ENCODE data around the gene BPIFB1. TPM values are rescaled to one million over a fixed set of nuclear protein-coding genes. Genes with fewer than 3 reads are reported as not detected.

Gene BPIFB1
- total RNA-seq, 4 donors from 2014 or later, result not detected

DNA sequence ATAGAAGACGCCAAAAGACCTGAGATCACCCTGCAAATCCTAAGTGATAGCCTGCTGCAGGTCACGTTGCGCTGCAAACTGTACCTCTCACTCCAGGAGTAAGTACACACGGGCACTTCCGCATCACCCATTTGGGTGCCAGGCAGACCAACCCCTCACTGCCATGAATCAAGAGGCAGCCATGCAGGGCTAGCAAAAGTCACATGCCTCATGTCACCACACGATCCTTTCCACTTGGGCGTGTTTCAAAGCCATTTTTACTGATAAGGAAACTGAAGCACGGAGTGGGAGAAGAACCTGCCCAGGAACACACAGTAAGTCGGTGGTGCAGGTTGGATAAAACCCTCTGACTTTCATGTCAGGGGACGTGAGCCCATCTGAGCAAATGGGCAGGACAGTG is 37.0 kb downstream of the BPIFB1 start:
- Histone ChIP-seq H3K36me3 (no peaks in the 10 kb centered on the region), H3K27ac (no peak overlapping the region), H3K27me3 (peaks cover 45% of the 10 kb centered on the region), H3K4me1 (no peaks in the 10 kb centered on the region), H3K4me3 (no peak overlapping the region), H3K9me3 (no peaks in the 10 kb centered on the region)
- no peak for DNase-seq (ENCODE audit: low spot score in 2 of 2)
- 86% methylated on average over 10 of the region's 10 CpGs for WGBS
- TF ChIP-seq POLR2AphosphoS5 (IDR thresholded peaks at IDR 0.05) (no peak), EP300 (IDR thresholded peaks at IDR 0.05) (no peak), POLR2A (IDR thresholded peaks at IDR 0.05) (no peak)
- TF ChIP-seq, protein P1, sequence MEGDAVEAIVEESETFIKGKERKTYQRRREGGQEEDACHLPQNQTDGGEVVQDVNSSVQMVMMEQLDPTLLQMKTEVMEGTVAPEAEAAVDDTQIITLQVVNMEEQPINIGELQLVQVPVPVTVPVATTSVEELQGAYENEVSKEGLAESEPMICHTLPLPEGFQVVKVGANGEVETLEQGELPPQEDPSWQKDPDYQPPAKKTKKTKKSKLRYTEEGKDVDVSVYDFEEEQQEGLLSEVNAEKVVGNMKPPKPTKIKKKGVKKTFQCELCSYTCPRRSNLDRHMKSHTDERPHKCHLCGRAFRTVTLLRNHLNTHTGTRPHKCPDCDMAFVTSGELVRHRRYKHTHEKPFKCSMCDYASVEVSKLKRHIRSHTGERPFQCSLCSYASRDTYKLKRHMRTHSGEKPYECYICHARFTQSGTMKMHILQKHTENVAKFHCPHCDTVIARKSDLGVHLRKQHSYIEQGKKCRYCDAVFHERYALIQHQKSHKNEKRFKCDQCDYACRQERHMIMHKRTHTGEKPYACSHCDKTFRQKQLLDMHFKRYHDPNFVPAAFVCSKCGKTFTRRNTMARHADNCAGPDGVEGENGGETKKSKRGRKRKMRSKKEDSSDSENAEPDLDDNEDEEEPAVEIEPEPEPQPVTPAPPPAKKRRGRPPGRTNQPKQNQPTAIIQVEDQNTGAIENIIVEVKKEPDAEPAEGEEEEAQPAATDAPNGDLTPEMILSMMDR (IDR thresholded peaks at IDR 0.05), result no peak

DNA sequence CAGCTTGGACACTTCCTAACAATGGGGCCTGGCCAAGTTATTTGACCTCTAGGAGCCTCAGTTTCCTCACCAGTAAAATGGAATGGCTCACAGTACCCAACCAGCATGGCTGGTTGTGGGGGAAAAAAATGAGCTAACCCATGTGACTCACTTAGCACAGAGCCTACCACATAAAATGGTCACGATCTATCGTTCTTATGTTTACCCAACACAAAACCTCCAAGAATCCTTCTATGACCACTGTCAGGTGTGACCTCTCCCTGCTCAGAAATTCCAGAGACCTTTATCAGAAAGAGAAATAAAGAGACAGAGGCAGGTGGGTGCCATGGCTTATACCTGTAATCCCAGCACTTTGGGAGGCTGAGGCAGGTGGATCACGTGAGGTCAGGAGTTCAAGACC is 39.4 kb downstream of the BPIFB1 start:
- TF ChIP-seq, protein P1 (IDR thresholded peaks at IDR 0.05), result no peak
- no peak for TF ChIP-seq POLR2A (IDR thresholded peaks at IDR 0.05)
- TF ChIP-seq POLR2AphosphoS5 (IDR thresholded peaks at IDR 0.05), result no peak
- no peak for TF ChIP-seq EP300 (IDR thresholded peaks at IDR 0.05)
- no peaks in the 10 kb centered on the region for H3K9me3 ChIP-seq
- WGBS, result 74% methylated on average over 3 of the region's 3 CpGs
- no peaks in the 10 kb centered on the region for H3K4me1 ChIP-seq
- H3K27ac ChIP-seq, result no peak overlapping the region
- peaks cover 45% of the 10 kb centered on the region for H3K27me3 ChIP-seq
- no peak overlapping the region for H3K4me3 ChIP-seq
- H3K36me3 ChIP-seq, result no peaks in the 10 kb centered on the region
- no peak for DNase-seq (ENCODE audit: low spot score in 2 of 2)

DNA sequence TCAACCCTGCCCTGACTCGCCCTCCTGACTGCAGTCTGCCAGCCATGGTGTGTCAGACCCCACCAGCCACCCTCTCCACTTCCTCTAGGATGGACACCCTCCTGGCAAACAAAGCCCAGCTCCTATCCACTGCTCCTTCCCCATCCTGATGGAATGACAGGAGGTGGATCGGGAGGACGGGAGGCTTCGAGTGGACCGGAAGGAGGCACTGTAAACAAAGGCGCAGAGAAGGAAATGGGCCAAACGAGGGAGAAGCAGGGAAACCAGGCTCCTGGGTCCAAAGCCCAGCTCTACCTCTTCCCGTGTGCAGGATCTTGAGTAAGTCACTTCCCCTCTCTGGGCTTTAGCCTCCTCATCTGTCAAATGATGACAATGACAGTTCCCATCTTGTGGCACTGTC is 40.2 kb downstream of the BPIFB1 start:
- no peaks in the 10 kb centered on the region for H3K4me1 ChIP-seq
- no peaks in the 10 kb centered on the region for H3K9me3 ChIP-seq
- WGBS, result 72% methylated on average over 8 of the region's 8 CpGs
- no peak for TF ChIP-seq EP300 (IDR thresholded peaks at IDR 0.05)
- no peak for TF ChIP-seq POLR2AphosphoS5 (IDR thresholded peaks at IDR 0.05)
- TF ChIP-seq, protein P1 (IDR thresholded peaks at IDR 0.05), result no peak
- TF ChIP-seq POLR2A (IDR thresholded peaks at IDR 0.05), result no peak
- no peaks in the 10 kb centered on the region for H3K36me3 ChIP-seq
- no peak overlapping the region for H3K4me3 ChIP-seq
- DNase-seq (ENCODE audit: low spot score in 2 of 2), result no peak
- peaks cover 37% of the 10 kb centered on the region for H3K27me3 ChIP-seq
- no peak overlapping the region for H3K27ac ChIP-seq

DNA sequence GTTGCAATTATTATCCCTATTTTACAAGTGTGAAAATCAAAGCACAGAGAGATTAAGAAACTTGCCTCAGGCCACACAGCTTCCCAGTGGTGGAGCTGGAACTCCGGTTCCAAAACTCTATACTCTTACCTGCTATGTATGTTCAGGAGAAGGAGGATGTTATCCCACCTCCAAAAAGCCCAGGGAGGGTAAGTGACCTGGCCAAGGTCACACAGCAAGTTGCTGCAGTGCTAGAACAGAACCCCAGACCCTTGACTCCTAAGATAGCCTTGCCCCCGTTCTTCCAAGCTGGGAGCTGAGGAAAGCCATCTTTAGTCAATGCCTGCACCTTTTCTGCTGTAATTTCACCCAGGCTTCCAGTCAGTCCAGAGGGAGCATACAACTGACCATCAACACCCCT is 42.3 kb downstream of the BPIFB1 start:
- Histone ChIP-seq H3K27ac (no peak overlapping the region), H3K9me3 (no peaks in the 10 kb centered on the region), H3K4me3 (no peak overlapping the region), H3K4me1 (no peaks in the 10 kb centered on the region), H3K27me3 (peaks cover 22% of the 10 kb centered on the region), H3K36me3 (no peaks in the 10 kb centered on the region)
- 71% methylated on average over 2 of the region's 2 CpGs for WGBS
- no peak for DNase-seq (ENCODE audit: low spot score in 2 of 2)
- TF ChIP-seq, protein P1 (IDR thresholded peaks at IDR 0.05), result no peak
- TF ChIP-seq EP300 (IDR thresholded peaks at IDR 0.05), result no peak
- no peak for TF ChIP-seq POLR2AphosphoS5 (IDR thresholded peaks at IDR 0.05)
- no peak for TF ChIP-seq POLR2A (IDR thresholded peaks at IDR 0.05)

DNA sequence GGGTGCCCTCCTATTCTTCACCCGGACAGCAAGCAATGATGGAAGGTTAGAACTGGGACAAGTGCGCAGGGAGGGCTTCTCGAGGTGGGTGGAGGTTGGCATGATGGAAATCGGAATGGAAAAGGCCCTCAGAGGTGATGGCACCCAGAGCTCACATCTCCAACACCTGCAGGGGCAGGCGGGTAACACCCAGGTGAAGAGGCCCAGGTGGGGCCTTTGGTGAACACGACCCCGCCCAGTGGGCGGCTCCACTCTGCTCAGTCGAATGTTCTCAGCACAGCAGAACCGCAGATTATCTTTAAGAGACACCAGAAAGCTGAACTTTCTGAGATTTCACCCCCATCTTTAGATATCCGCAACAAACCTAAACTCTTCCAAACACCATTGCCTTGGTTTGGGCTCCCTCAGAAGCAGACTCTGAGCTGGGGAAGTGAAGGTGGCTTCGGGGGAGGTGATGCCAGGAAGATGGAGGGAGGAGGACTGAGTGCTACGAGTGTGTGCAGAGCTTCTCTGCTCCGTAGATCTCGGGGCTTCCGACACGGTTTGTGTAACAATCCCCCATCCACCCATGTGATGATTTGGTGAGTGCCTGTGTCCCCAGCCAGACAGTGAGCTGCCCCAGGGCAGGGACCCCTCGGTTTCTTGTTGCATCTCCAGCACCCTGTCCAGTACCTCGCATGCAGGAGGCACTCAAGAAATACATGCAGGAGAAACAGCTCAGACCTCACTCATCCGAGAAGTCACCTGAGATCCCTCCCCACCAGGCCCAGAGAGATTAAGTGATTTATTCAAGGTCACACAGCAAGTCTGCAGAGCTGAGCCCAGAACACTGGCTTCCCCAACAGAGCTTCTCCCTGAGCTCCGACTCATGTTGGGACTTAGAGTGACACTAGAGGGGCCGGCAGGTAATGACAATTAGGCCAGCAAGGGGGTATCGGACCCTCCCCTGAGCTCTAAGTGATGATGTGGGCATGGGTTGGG is 45.4 kb downstream of the BPIFB1 start:
- DNase-seq (ENCODE audit: low spot score in 2 of 2), result no peak
- TF ChIP-seq, protein P1 (IDR thresholded peaks at IDR 0.05), result no peak
- Histone ChIP-seq H3K4me1 (no peaks in the 10 kb centered on the region), H3K27me3 (peaks cover 13% of the 10 kb centered on the region), H3K9me3 (no peaks in the 10 kb centered on the region), H3K36me3 (no peaks in the 10 kb centered on the region), H3K27ac (no peak overlapping the region), H3K4me3 (no peak overlapping the region)
- WGBS, result 67% methylated on average over 23 of the region's 23 CpGs

Data from suprapubic skin (tissue), 4 donors.